ENCODE measurements around the gene NFAM1.

NFAM1 gene, protein sequence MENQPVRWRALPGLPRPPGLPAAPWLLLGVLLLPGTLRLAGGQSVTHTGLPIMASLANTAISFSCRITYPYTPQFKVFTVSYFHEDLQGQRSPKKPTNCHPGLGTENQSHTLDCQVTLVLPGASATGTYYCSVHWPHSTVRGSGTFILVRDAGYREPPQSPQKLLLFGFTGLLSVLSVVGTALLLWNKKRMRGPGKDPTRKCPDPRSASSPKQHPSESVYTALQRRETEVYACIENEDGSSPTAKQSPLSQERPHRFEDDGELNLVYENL

DNA sequence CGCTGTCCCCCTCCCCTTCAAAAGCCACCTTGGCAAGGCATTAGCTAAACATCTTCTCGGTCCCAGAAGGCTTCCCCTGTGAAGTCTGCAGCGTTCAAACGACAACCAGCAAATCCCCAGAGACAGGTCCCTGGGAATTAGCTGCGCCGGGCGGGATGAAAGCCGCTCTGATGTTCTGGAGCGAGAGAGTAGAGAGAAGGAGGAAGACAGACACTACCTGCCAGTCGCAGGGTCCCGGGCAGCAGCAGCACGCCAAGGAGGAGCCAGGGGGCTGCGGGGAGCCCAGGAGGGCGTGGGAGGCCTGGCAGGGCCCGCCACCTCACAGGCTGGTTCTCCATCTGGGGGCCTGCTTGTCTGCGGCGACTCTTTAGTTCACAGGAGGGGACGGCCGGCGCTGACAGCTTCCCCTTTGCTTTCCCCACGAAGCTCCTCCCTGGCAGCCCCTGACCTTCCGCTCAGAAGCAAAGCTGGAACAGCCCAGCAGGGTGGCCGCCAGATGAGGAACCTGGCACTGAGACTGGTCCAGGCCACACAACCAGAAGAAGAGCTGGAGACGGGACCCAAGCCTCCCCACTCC, at the start of gene NFAM1:
Gene NFAM1 (minus strand): TSS at position 384 of the 577 bp plus-strand sequence. CDS start 46 bp downstream, at position 338.
- FAIRE-seq (no peak), DNase-seq (ENCODE audit: low spot score) (no peak)

- DNase-seq (ENCODE audit: low spot score) (no peak), FAIRE-seq (no peak)
Measured at GRCh38 chr22:42475122-42475521, 42.9 kb upstream of the NFAM1 start.

- FAIRE-seq (no peak), DNase-seq (ENCODE audit: low spot score) (peak; percentile 56)
Measured at GRCh38 chr22:42473484-42474193, 41.4 kb upstream of the NFAM1 start.

DNA sequence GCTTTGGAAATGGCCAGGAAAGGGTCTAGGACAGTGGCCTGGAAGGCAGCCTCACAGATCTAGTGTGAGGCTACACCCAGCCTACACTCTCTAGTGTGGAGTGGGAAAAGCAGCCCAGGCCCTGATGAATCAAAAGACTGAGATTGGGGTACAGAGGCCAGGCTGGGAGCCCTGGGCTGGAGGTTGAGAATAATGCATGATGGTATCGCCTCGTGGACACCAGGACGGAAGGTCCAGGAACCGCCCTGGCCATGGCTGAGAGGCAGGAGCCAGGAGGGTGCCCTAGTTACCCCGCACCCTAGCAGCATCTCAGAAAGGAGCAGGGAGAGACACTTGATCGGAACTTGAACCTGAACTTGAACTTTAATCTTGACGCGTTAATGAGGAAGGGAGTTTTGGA, 40.5 kb upstream of the NFAM1 start:
- FAIRE-seq (no peak), DNase-seq (ENCODE audit: low spot score) (no peak)

GRCh38 chr22:42471441-42471840, 39.2 kb upstream of the NFAM1 start:
- no peak for DNase-seq (ENCODE audit: low spot score)
- FAIRE-seq: no peak

DNA sequence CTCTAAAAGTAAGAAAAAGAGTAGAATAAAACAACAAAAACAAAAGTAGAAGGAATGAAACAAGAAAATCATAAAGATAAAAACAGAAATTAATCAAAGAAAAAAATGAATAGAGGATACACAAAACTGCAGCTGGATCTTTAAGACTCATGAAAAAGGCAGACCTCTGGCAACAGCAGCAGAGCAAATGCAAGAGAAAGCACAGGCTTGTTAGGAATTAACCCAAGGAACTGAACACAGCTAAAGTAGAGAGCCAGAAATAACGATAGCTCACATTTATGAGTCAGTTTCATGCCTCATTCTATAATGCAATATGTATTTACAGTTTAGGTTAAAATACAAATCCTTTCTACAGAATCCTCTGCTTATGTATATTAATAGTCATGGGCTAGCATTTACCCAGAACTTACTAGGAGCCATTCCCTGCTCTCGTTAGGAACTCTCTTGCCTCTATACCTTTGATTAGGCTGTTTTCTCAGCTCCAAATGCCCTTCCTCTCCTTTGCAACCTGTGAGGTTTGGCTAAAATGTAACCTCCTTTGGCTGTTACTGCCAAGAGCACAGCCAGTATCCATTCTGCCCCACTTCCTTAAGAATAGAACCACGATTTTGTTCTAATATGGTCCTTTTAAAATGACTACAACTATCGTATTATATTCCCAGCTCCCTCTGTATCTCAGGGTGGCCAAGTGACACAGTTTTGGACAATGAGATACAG, 38.3 kb upstream of the NFAM1 start:
- DNase-seq (ENCODE audit: low spot score) (no peak), FAIRE-seq (no peak)

DNA sequence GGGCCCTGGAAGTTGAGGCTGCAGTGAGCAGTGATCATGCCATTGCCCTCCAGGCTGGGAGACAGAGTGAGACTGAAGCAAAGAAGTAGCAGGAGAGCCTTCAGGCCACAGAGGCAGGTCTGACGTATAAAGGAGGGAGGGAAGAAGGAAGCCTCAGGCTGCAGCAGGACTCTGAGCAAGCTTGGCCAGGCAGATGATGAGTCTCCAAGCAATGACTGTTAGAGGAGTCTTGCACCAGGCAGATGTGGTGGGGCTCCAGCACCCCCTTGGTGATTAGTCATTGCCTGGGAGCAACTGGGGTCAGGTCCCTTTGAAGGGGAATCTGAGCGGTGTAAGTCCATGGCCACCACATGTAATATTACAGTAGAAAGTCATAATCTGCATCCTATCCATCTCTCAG, 36.6 kb upstream of the NFAM1 start:
- FAIRE-seq: no peak
- DNase-seq (ENCODE audit: low spot score): no peak

DNA sequence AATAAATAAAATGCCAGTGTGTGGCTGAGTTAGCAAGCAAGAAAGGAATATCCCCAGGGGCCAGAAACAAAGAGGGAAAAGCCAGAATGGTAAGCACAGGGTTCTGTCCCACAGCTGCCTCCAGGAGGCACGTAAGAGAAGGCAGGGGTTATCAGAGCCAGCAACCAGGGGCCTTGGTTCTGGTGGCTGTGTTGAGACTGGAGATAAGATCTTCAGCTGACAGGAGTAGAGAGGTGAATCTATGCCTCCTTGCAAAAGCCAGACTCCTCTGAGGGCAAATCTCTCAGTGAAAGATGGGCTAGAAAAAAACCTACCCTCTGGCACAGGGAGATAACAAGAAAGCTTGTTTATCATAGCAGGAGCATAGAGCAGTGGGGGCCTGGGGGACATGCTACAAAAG, 29.8 kb upstream of the NFAM1 start:
- no peak for FAIRE-seq
- no peak for DNase-seq (ENCODE audit: low spot score)

DNA sequence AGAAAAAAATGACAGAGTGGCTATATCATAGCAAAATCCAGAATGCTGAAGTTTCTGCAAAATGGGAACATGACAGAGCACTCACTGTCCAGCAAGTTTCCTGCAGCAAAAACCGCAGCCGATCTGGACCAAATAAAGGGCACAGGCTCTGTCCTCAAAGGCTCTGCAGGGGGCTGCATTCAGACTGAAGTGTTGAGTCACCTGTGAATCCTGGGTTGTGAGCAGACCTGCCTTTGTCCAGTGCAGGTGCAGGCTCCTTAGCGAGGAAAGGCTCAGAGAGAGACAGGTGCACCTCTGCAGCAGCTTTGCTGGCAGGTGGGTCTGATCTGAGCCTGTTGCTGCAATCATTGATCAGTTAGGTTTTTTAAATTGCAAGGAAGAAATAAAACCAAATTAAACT, 29.3 kb upstream of the NFAM1 start:
- DNase-seq (ENCODE audit: low spot score) (no peak), FAIRE-seq (no peak)

GRCh38 chr22:42459287-42460063, 27.3 kb upstream of the NFAM1 start:
- DNase-seq (ENCODE audit: low spot score): no peak

GRCh38 chr22:42452916-42453315, 20.7 kb upstream of the NFAM1 start:
- FAIRE-seq: no peak
- no peak for DNase-seq (ENCODE audit: low spot score)

More at GRCh38 chr22:42459287-42460063, 27.3 kb upstream of the NFAM1 start:
- no peak for FAIRE-seq

DNA sequence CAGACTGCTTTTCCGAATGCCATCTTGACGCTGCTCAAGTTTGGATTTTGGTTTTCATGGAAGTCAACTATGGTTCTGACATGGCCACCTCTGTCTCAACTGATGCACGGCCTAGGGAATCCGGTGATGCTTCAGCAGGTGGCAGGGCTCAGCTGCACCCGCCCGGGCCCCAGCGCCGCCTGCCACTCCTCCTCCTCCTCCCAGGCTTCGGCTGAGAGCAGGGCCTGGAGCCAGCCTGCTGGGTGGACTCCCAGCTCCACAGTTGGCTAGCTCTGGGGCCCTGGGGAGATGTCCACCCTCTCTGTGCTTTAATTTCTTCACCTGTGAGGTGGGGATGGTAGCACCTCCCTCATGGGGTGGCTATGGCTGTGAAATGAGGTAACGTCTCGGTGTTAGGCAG, 20.3 kb upstream of the NFAM1 start:
- FAIRE-seq: no peak
- no peak for DNase-seq (ENCODE audit: low spot score)

- DNase-seq (ENCODE audit: low spot score) (no peak), FAIRE-seq (no peak)
Measured at GRCh38 chr22:42451499-42452145, 19.4 kb upstream of the NFAM1 start.

- FAIRE-seq: no peak
- no peak for DNase-seq (ENCODE audit: low spot score)
Measured at GRCh38 chr22:42450862-42451261, 18.7 kb upstream of the NFAM1 start.

DNA sequence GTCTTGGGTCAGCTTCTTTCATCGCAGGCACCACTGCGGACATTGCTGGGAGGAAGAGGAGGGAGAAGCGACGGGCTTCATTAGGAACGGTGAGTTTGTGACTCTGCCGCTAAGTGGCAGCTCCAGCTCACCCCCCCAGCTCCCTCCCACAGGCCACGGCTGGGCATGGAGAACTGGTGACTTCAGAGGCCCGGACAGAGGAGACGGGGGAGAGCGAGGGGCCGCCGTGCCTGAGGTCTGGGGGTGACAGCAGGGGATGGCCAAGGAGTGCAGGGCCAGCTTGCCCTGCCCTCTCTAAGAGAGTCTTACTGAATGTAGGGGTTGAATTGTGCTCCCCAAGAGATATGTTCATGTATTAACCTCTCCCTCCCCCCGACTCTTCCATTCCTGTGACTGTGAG, 13.9 kb upstream of the NFAM1 start:
- DNase-seq (ENCODE audit: low spot score): no peak
- FAIRE-seq: no peak

GRCh38 chr22:42444077-42444904, 12.1 kb upstream of the NFAM1 start:
- FAIRE-seq (peak; percentile 97), DNase-seq (ENCODE audit: low spot score) (peak; percentile 88)

GRCh38 chr22:42443240-42444076, 11.3 kb upstream of the NFAM1 start:
- DNase-seq (ENCODE audit: low spot score) (no peak), FAIRE-seq (peak; percentile 40)

- FAIRE-seq (no peak), DNase-seq (ENCODE audit: low spot score) (no peak)
Measured at GRCh38 chr22:42442748-42443147, 10.5 kb upstream of the NFAM1 start.

DNA sequence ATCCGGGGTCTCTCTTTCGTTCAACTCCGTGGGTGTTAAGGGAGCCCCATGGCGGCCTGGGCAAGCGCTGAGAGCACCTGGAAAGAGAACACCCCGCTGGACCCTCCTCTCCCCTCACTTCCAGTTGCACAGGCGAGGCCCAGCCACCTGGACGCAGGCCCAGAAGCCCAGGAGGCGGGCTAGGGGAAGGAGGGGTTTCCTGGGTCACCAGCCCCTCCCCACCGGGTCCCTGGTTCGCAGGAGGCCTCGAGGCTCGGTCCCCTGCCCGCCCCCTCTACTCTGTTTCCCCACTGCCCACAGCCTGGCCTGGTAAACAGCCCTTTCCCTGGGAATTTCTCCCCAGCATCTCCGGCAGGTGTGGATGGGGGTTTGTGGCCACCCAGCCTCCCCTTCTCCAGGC, 8.5 kb upstream of the NFAM1 start:
- DNase-seq (ENCODE audit: low spot score) (no peak), FAIRE-seq (no peak)

All from urothelium cell line (cell line).